Hepatocyte (in vitro differentiated cells): Measurements from ENCODE around the gene KDM4C. TPM values are rescaled to one million over a fixed set of nuclear protein-coding genes. Genes with fewer than 3 reads are reported as not detected.

Experiments used
- DNase-seq: peaks from one replicate; pipeline ENCODE4 v3.0.0-alpha.2; 2016; ENCODE audit warnings: low spot score
- H2AFZ ChIP-seq: fragments of 200-600 bp; sonication (generic); 2 replicates; pipeline ENCODE4 v1.6.0; 2016; ENCODE audit warnings: antibody characterized with exemption, mild to moderate bottlenecking
- H3K27ac ChIP-seq: fragments of 200-600 bp; sonication (generic); 2 replicates; pipeline ENCODE4 v1.5.1; 2016; ENCODE audit warnings: mild to moderate bottlenecking
- H3K27me3 ChIP-seq: fragments of 200-600 bp; sonication (generic); 2 replicates; pipeline ENCODE4 v1.6.1; 2016
- H3K36me3 ChIP-seq: fragments of 200-600 bp; sonication (generic); replicated peaks from 2 replicates; pipeline ENCODE4 v1.5.1; 2016; ENCODE audit warnings: low read depth; ENCODE audit not compliant: insufficient read depth
- H3K4me1 ChIP-seq: fragments of 200-600 bp; sonication (generic); 2 replicates; pipeline ENCODE4 v1.5.1; 2016; ENCODE audit warnings: mild to moderate bottlenecking, moderate library complexity; ENCODE audit not compliant: insufficient read depth
- H3K4me2 ChIP-seq: fragments of 200-600 bp; sonication (generic); 2 replicates; pipeline ENCODE4 v1.6.0; 2016
- H3K4me3 ChIP-seq: fragments of 200-600 bp; sonication (generic); 2 replicates; pipeline ENCODE4 v1.5.1; 2016; ENCODE audit warnings: mild to moderate bottlenecking
- H3K79me2 ChIP-seq: fragments of 200-600 bp; sonication (generic); 2 replicates; pipeline ENCODE4 v1.6.0; 2017; ENCODE audit warnings: mild to moderate bottlenecking
- H3K9me2 ChIP-seq: fragments of 200-600 bp; sonication (generic); replicated peaks from 2 replicates; pipeline ENCODE4 v1.6.0; 2017; ENCODE audit warnings: mild to moderate bottlenecking; ENCODE audit not compliant: insufficient read depth
- H3K9me3 ChIP-seq: fragments of 200-600 bp; sonication (generic); 2 replicates; pipeline ENCODE4 v1.5.1; 2016; ENCODE audit warnings: low read depth, mild to moderate bottlenecking
- H4K20me1 ChIP-seq: fragments of 200-600 bp; sonication (generic); 2 replicates; pipeline ENCODE4 v1.6.0; 2016; ENCODE audit warnings: mild to moderate bottlenecking; ENCODE audit not compliant: insufficient read depth, poor library complexity, severe bottlenecking
- EZH2 ChIP-seq: fragments of 200-600 bp; sonication (generic); IDR thresholded peaks from 2 replicates; pipeline ENCODE4 v1.6.1; 2016; ENCODE audit warnings: antibody characterized with exemption, mild to moderate bottlenecking, borderline replicate concordance
- EZH2phosphoT487 ChIP-seq: fragments of 200-600 bp; sonication (generic); IDR thresholded peaks from one replicate; pipeline ENCODE4 v1.6.1; 2018; ENCODE audit warnings: antibody characterized with exemption, mild to moderate bottlenecking, low read depth, moderate library complexity; ENCODE audit not compliant: unreplicated experiment, severe bottlenecking
- WGBS: methylation state at CpG from one replicate; pipeline ENCODE4 v1.1.6; 2016; ENCODE audit warnings: low lambda C conversion rate; ENCODE audit errors: missing lambda C conversion rate; 5-methylcytosine and 5-hydroxymethylcytosine counted together
- polyA plus RNA-seq: library from polyadenylated mRNA; unstranded; fragments of >200 nt; fragmentation: Nextera tagmentation; extraction: Ambion mirVana; gene quantifications from 2 replicates; pipeline ENCODE4 v1.2.1, GENCODE V29; 2016
- total RNA-seq: library from RNA; depleted of rRNA; stranded (reverse); fragments of >200 nt; gene quantifications from 2 replicates; pipeline ENCODE4 v1.2.3, GENCODE V29; 2014
- TF ChIP-seq, protein P1 (sequence below): fragments of 200-600 bp; sonication (generic); IDR thresholded peaks from 2 replicates; pipeline ENCODE4 v1.5.1; 2016; ENCODE audit warnings: antibody characterized with exemption, mild to moderate bottlenecking; ENCODE audit not compliant: poor library complexity

The KDM4C gene
- total and polyA plus RNA-seq, 2 experiments from 2014 or later: 16.1 to 28.7 TPM

DNA sequence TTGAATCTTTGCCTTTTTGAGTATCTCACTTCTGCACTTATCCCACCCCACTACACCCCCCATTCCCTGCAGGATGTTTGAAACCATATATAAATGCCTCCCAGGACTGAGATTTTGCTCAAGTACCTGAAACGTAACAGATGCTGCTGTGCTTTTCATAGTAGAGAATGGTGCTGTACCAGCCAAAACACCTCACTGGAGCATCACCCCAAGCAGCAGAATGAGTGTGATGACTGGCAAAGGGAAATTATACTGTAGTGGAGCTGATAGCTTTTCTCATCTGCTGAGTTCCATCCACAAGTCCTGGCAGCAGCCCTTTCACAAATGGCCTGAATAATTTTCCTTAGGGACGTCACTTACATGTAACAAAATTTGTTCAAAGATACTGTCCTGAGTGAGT, 246.1 kb downstream of the KDM4C start:
- Histone ChIP-seq H3K4me3 (no peak overlapping the region), H4K20me1 (no peaks in the 10 kb centered on the region), H3K9me3 (no peaks in the 10 kb centered on the region), H2AFZ (no peak overlapping the region), H3K4me2 (no peak overlapping the region), H3K9me2 (no peaks in the 10 kb centered on the region), H3K36me3 (no peaks in the 10 kb centered on the region), H3K27me3 (no peaks in the 10 kb centered on the region), H3K27ac (no peak overlapping the region), H3K4me1 (no peaks in the 10 kb centered on the region), H3K79me2 (no peaks in the 10 kb centered on the region)
- TF ChIP-seq EZH2 (no peak), EZH2phosphoT487 (no peak)
- TF ChIP-seq, protein P1, sequence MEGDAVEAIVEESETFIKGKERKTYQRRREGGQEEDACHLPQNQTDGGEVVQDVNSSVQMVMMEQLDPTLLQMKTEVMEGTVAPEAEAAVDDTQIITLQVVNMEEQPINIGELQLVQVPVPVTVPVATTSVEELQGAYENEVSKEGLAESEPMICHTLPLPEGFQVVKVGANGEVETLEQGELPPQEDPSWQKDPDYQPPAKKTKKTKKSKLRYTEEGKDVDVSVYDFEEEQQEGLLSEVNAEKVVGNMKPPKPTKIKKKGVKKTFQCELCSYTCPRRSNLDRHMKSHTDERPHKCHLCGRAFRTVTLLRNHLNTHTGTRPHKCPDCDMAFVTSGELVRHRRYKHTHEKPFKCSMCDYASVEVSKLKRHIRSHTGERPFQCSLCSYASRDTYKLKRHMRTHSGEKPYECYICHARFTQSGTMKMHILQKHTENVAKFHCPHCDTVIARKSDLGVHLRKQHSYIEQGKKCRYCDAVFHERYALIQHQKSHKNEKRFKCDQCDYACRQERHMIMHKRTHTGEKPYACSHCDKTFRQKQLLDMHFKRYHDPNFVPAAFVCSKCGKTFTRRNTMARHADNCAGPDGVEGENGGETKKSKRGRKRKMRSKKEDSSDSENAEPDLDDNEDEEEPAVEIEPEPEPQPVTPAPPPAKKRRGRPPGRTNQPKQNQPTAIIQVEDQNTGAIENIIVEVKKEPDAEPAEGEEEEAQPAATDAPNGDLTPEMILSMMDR: no peak
- no peak for DNase-seq
- 95% methylated on average over 2 of the region's 2 CpGs for WGBS

DNA sequence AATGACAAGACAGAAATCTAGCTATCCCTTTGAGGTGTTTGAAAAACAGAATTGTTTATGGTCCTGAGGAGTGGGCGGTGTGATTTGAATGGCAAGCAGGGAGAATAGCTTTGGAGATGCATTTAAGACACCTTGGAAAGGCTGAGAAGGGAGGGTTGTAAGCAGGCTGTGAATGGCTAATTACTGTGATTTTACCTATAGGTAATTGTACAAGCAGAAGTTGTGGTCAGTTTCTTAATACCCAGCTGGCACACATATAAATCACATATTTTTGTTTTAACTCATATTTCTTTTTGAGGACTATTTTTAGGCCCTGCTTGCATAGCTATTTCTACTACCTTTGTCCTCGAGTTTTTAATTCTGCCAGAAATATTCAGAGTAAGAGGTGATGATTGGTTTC, 248.6 kb downstream of the KDM4C start:
- no peaks in the 10 kb centered on the region for H3K79me2 ChIP-seq
- H2AFZ ChIP-seq: no peak overlapping the region
- no peak for TF ChIP-seq EZH2phosphoT487
- no peak for TF ChIP-seq EZH2
- TF ChIP-seq, protein P1: no peak
- no peaks in the 10 kb centered on the region for H3K9me3 ChIP-seq
- no peak for DNase-seq
- 93% methylated on average over 2 of the region's 2 CpGs for WGBS
- no peaks in the 10 kb centered on the region for H4K20me1 ChIP-seq
- H3K27me3 ChIP-seq: no peaks in the 10 kb centered on the region
- no peak overlapping the region for H3K27ac ChIP-seq
- H3K9me2 ChIP-seq: no peaks in the 10 kb centered on the region
- no peak overlapping the region for H3K4me2 ChIP-seq
- H3K36me3 ChIP-seq: no peaks in the 10 kb centered on the region
- H3K4me3 ChIP-seq: no peak overlapping the region
- no peaks in the 10 kb centered on the region for H3K4me1 ChIP-seq

DNA sequence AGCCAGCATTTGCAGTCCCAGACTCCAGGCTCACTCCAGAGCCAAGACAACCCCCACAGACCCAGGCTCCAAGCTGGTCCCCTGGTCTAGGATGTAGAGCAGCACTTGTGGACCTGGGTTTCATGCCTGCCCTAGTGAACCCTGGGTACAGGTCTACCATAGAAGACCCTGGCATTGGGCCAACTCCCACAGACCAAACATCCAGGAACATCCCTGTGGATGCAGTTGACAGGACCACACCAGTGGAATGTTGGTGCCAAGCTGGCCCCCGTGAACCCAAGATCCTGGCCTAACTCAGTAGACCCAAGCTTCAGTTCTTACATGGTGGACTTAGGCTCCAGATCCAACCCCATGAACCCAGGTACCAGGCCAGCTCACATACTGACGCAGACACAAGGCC, 250.6 kb downstream of the KDM4C start:
- Histone ChIP-seq H3K4me1 (no peaks in the 10 kb centered on the region), H3K9me2 (no peaks in the 10 kb centered on the region), H3K9me3 (no peaks in the 10 kb centered on the region), H3K27me3 (no peaks in the 10 kb centered on the region), H3K79me2 (no peaks in the 10 kb centered on the region), H3K27ac (no peak overlapping the region), H2AFZ (no peak overlapping the region), H3K4me2 (no peak overlapping the region), H4K20me1 (no peaks in the 10 kb centered on the region), H3K36me3 (no peaks in the 10 kb centered on the region), H3K4me3 (no peak overlapping the region)
- TF ChIP-seq EZH2phosphoT487: no peak
- no peak for TF ChIP-seq EZH2
- TF ChIP-seq, protein P1: no peak
- DNase-seq: peak; percentile 13
- 50% methylated on average over 2 of the region's 2 CpGs for WGBS

DNA sequence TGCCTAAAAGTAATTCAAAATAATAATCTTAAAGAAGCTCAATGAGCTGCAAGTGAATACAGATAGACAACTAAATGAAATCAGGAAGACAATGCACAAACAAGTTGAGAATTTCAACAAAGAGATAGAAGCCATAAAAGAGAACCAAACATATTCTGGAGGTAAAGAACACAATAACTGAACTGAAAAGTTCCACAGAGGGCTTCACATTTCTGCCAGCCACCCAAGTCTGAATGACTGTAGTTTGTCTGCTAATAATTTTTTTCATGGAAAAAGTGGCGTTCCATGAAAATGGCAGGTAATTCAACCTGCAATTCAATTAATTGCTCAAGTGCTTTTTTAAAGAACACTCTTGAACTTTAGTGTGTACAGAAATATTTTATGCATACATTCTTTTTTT, 251.3 kb downstream of the KDM4C start:
- no peak overlapping the region for H3K4me2 ChIP-seq

More for the DNA sequence above, 251.3 kb downstream of the KDM4C start:
- no peaks in the 10 kb centered on the region for H3K9me3 ChIP-seq
- no peak overlapping the region for H3K27ac ChIP-seq
- no peak overlapping the region for H3K4me3 ChIP-seq
- H3K79me2 ChIP-seq: no peaks in the 10 kb centered on the region
- no peaks in the 10 kb centered on the region for H3K9me2 ChIP-seq
- WGBS: 100% methylated on average over 1 of the region's 1 CpG
- H3K36me3 ChIP-seq: no peaks in the 10 kb centered on the region
- no peaks in the 10 kb centered on the region for H3K4me1 ChIP-seq
- no peaks in the 10 kb centered on the region for H4K20me1 ChIP-seq
- TF ChIP-seq, protein P1: no peak
- no peak for TF ChIP-seq EZH2
- TF ChIP-seq EZH2phosphoT487: no peak
- no peak for DNase-seq
- no peak overlapping the region for H2AFZ ChIP-seq
- H3K27me3 ChIP-seq: no peaks in the 10 kb centered on the region
